ENCODE results near the gene PADI3. TPM values are rescaled to one million over a fixed set of nuclear protein-coding genes. Genes with fewer than 3 reads are reported as not detected.

Gene PADI3
- total RNA-seq, 2 donors from 2014 or later, result not detected

DNA sequence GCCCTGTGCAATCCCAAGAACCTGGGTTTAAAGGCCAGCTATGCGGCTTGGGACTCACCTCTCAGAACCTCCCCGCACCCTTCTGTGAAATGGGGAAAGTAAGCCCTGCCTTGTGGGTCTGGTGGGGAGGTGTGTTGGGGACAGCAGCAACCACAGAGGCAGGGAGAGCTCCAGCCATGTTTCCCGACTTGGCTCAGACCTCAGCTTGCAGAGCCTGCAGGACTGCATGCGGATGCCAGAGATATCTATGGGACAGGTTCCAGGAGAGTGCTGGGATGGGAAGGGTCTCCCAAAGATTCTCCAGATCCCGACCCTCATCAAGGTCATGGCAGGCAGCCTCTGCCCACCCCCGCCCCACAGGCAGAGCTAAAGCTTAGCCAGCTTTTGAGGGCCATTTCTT, 23.8 kb upstream of the PADI3 start:
- ATAC-seq (no peak), DNase-seq (no peak)
- TF ChIP-seq, protein P1, sequence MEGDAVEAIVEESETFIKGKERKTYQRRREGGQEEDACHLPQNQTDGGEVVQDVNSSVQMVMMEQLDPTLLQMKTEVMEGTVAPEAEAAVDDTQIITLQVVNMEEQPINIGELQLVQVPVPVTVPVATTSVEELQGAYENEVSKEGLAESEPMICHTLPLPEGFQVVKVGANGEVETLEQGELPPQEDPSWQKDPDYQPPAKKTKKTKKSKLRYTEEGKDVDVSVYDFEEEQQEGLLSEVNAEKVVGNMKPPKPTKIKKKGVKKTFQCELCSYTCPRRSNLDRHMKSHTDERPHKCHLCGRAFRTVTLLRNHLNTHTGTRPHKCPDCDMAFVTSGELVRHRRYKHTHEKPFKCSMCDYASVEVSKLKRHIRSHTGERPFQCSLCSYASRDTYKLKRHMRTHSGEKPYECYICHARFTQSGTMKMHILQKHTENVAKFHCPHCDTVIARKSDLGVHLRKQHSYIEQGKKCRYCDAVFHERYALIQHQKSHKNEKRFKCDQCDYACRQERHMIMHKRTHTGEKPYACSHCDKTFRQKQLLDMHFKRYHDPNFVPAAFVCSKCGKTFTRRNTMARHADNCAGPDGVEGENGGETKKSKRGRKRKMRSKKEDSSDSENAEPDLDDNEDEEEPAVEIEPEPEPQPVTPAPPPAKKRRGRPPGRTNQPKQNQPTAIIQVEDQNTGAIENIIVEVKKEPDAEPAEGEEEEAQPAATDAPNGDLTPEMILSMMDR (IDR thresholded peaks at IDR 0.05), result no peak
- no peak for TF ChIP-seq POLR2A (IDR thresholded peaks at IDR 0.05)
- no peaks in the 10 kb centered on the region for H3K4me1 ChIP-seq
- H3K4me3 ChIP-seq, result no peak overlapping the region
- intact Hi-C loops (cut with DNase I), result no loop called here
- 63 to 83% methylated on average over 3 to 6 of the region's 6 CpGs for WGBS, 2 donors
- no peaks in the 10 kb centered on the region for H3K36me3 ChIP-seq (replicated peaks in 1 of 2; ENCODE audit: insufficient read depth in 1 of 2, low read depth in 2 of 2)
- no peak overlapping the region for H3K27ac ChIP-seq
- H3K27me3 ChIP-seq, result no peaks in the 10 kb centered on the region
- H3K9me3 ChIP-seq, result no peaks in the 10 kb centered on the region

DNA sequence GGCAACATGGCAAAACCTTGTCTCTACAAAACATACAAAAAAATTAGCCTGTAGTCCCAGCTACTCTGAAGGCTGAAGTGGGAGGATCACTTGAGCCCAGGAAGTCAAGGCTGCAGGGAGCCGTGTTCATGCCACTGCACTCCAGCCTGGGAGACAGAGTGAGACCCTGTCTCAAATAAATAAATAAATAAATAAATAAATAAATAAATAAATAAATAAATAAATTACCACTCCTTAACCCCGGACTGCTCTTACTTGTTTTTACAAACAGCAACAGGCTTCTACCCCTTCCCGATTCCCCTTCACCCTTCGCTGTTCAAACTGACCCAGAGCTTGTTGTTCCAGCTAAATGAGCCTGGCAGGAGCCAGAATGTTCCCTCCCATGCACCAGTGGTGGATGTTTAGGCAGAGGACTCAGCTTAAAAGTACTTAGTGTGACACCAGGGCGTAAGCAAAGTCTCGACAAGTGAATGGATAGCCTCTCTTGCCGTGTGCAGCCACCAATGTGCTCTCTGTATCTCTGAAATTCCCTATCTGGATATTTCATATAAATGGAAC, 21.5 kb upstream of the PADI3 start:
- H3K9me3 ChIP-seq, result no peaks in the 10 kb centered on the region
- ATAC-seq (no peak), DNase-seq (no peak)
- H3K4me3 ChIP-seq, result no peak overlapping the region
- peaks cover under 1% of the 10 kb centered on the region for H3K4me1 ChIP-seq
- no peaks in the 10 kb centered on the region for H3K27me3 ChIP-seq
- TF ChIP-seq, protein P1 (IDR thresholded peaks at IDR 0.05), result no peak
- no peak for TF ChIP-seq POLR2A (IDR thresholded peaks at IDR 0.05)
- no peak overlapping the region for H3K27ac ChIP-seq
- intact Hi-C loops (cut with DNase I), result no loop called here
- WGBS, 2 donors, result 80% methylated on average over 7 of the region's 7 CpGs
- no peaks in the 10 kb centered on the region for H3K36me3 ChIP-seq (replicated peaks in 1 of 2; ENCODE audit: insufficient read depth in 1 of 2, low read depth in 2 of 2)

DNA sequence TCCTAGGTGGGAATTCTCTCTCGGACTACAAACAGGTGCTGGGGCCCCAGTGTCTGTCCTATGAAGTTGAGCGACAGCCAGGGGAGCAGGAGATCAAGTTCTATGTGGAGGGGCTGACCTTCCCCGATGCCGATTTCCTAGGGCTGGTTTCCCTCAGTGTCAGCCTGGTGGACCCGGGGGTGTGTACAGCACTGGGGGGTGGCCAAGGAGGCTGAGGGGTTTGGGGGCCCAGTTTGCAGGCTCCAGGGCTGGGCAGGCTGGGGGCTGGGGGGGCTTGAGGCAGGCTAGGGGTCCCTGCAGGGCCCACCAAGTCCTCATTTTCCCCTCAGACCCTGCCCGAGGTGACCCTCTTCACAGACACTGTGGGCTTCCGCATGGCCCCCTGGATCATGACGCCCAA, 20.3 kb upstream of the PADI3 start:
- intact Hi-C loops (cut with DNase I), result no loop called here
- ATAC-seq, result no peak
- 56 to 69% methylated on average over 6 to 7 of the region's 8 CpGs for WGBS, 2 donors
- DNase-seq, result no peak
- Histone ChIP-seq H3K27me3 (no peaks in the 10 kb centered on the region), H3K36me3 (replicated peaks in 1 of 2; ENCODE audit: insufficient read depth in 1 of 2, low read depth in 2 of 2) (no peaks in the 10 kb centered on the region), H3K4me1 (peaks cover 12% of the 10 kb centered on the region), H3K4me3 (no peak overlapping the region), H3K27ac (no peak overlapping the region), H3K9me3 (no peaks in the 10 kb centered on the region)
- TF ChIP-seq, protein P1 (IDR thresholded peaks at IDR 0.05), result no peak
- no peak for TF ChIP-seq POLR2A (IDR thresholded peaks at IDR 0.05)

- ATAC-seq (no peak), DNase-seq (no peak)
- TF ChIP-seq POLR2A (IDR thresholded peaks at IDR 0.05), result no peak
- TF ChIP-seq, protein P1 (IDR thresholded peaks at IDR 0.05), result no peak
- H3K9me3 ChIP-seq, result no peaks in the 10 kb centered on the region
- H3K27me3 ChIP-seq, result no peaks in the 10 kb centered on the region
- H3K36me3 ChIP-seq (replicated peaks in 1 of 2; ENCODE audit: insufficient read depth in 1 of 2, low read depth in 2 of 2), result no peaks in the 10 kb centered on the region
- H3K4me3 ChIP-seq, result no peak overlapping the region
- WGBS, 2 donors, result 63 to 70% methylated on average over 4 to 6 of the region's 6 CpGs
- peaks cover 16% of the 10 kb centered on the region for H3K4me1 ChIP-seq
- intact Hi-C loops (cut with DNase I), result no loop called here
- no peak overlapping the region for H3K27ac ChIP-seq
These were observed 19.5 kb upstream of the PADI3 start for GRCh38 chr1:17229379-17229778.

- no peak for ATAC-seq
- Histone ChIP-seq H3K4me1 (peaks cover 16% of the 10 kb centered on the region), H3K36me3 (replicated peaks in 1 of 2; ENCODE audit: insufficient read depth in 1 of 2, low read depth in 2 of 2) (no peaks in the 10 kb centered on the region), H3K4me3 (no peak overlapping the region), H3K27me3 (no peaks in the 10 kb centered on the region), H3K9me3 (no peaks in the 10 kb centered on the region), H3K27ac (no peak overlapping the region)
- no peak for TF ChIP-seq POLR2A (IDR thresholded peaks at IDR 0.05)
- TF ChIP-seq, protein P1 (IDR thresholded peaks at IDR 0.05), result no peak
- DNase-seq, result no peak
- whole genome bisulfite sequencing, 2 donors, result 85% methylated on average over 8 to 10 of the region's 10 CpGs
- intact Hi-C loops (cut with DNase I), result no loop called here
These were observed 18.8 kb upstream of the PADI3 start for GRCh38 chr1:17230106-17230505.

All from body of pancreas (tissue), 4 donors.